ENCODE measurements around the gene TNRC18.
"Not testable (repeated sequence)": the region's sequence is repeated elsewhere in the genome, so short reads cannot be mapped to it uniquely, and the experiment has no call there.

GRCh38 chr7:5291711-5292335 lies 131.8 kb downstream of the TNRC18 start:
- not testable (repeated sequence) for TF ChIP-seq EZH2 (IDR thresholded peaks at IDR 0.05; ENCODE audit: borderline replicate concordance, insufficient read depth, low read depth, low read length, poor library complexity, severe bottlenecking); CTCF (IDR thresholded peaks at IDR 0.05)

All from B cell (primary cell).